Glutamatergic neuron (in vitro differentiated cells): ENCODE results near the gene IRS2. TPM values are rescaled to one million over a fixed set of nuclear protein-coding genes. Genes with fewer than 3 reads are reported as not detected.

Experiments
- DNase-seq: peaks from one replicate; pipeline ENCODE4 v3.0.0; 2022
- H3K27ac Mint-ChIP-seq: one replicate; pipeline ENCODE4 v1.8.0; 2020; ENCODE audit warnings: mild to moderate bottlenecking, mixed read lengths, inconsistent platforms; ENCODE audit not compliant: unreplicated experiment
- H3K27me3 Mint-ChIP-seq: one replicate; pipeline ENCODE4 v1.8.0; 2020; ENCODE audit warnings: mild to moderate bottlenecking, moderate library complexity, mixed read lengths, inconsistent platforms; ENCODE audit not compliant: unreplicated experiment
- H3K36me3 Mint-ChIP-seq: one replicate; pipeline ENCODE4 v1.8.0; 2020; ENCODE audit warnings: mild to moderate bottlenecking, mixed read lengths, inconsistent platforms; ENCODE audit not compliant: unreplicated experiment
- H3K4me1 Mint-ChIP-seq: one replicate; pipeline ENCODE4 v1.8.0; 2020; ENCODE audit warnings: mild to moderate bottlenecking, low read depth, mixed read lengths, inconsistent platforms; ENCODE audit not compliant: unreplicated experiment
- H3K4me3 Mint-ChIP-seq: one replicate; pipeline ENCODE4 v1.8.0; 2020; ENCODE audit warnings: mild to moderate bottlenecking, mixed read lengths, inconsistent platforms; ENCODE audit not compliant: unreplicated experiment
- H3K9me3 Mint-ChIP-seq: one replicate; pipeline ENCODE4 v1.8.0; 2020; ENCODE audit warnings: mild to moderate bottlenecking, moderate library complexity, mixed read lengths, inconsistent platforms; ENCODE audit not compliant: unreplicated experiment
- total RNA-seq: library from RNA; stranded (reverse); fragmentation: NEBNext Ultra II Directional; extraction: Animal tissue kit (Norgen Biotek cat#: 25700); gene quantifications from one replicate; pipeline ENCODE4 v1.2.1, GENCODE V29; 2021; ENCODE audit not compliant: unreplicated experiment
- TF ChIP-seq, protein P1 (sequence below): fragments of 200-600 bp; sonication (generic); IDR thresholded peaks from one replicate; pipeline ENCODE4 v1.5.0; 2021; ENCODE audit not compliant: partially characterized antibody, unreplicated experiment

Gene IRS2
- total RNA-seq, 1 donor from 2014 or later = 27.0 TPM

GRCh38 chr13:109740721-109741120 is 45.7 kb downstream of the IRS2 start:
- TF ChIP-seq, protein P1, sequence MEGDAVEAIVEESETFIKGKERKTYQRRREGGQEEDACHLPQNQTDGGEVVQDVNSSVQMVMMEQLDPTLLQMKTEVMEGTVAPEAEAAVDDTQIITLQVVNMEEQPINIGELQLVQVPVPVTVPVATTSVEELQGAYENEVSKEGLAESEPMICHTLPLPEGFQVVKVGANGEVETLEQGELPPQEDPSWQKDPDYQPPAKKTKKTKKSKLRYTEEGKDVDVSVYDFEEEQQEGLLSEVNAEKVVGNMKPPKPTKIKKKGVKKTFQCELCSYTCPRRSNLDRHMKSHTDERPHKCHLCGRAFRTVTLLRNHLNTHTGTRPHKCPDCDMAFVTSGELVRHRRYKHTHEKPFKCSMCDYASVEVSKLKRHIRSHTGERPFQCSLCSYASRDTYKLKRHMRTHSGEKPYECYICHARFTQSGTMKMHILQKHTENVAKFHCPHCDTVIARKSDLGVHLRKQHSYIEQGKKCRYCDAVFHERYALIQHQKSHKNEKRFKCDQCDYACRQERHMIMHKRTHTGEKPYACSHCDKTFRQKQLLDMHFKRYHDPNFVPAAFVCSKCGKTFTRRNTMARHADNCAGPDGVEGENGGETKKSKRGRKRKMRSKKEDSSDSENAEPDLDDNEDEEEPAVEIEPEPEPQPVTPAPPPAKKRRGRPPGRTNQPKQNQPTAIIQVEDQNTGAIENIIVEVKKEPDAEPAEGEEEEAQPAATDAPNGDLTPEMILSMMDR = no peak
- Mint-ChIP-seq H3K36me3 (peaks cover 8% of the 10 kb centered on the region), H3K9me3 (peaks cover 3% of the 10 kb centered on the region), H3K27me3 (no peaks in the 10 kb centered on the region), H3K4me3 (no peak overlapping the region), H3K4me1 (peaks cover 23% of the 10 kb centered on the region), H3K27ac (no peak overlapping the region)
- DNase-seq = no peak

- no peak overlapping the region for H3K27ac Mint-ChIP-seq
- peaks cover 5% of the 10 kb centered on the region for H3K9me3 Mint-ChIP-seq
- H3K36me3 Mint-ChIP-seq = peaks cover 8% of the 10 kb centered on the region
- TF ChIP-seq, protein P1 = no peak
- no peaks in the 10 kb centered on the region for H3K27me3 Mint-ChIP-seq
- H3K4me1 Mint-ChIP-seq = peaks cover 22% of the 10 kb centered on the region
- H3K4me3 Mint-ChIP-seq = no peak overlapping the region
- no peak for DNase-seq
These were observed 46.3 kb downstream of the IRS2 start for GRCh38 chr13:109740121-109740520.

DNA sequence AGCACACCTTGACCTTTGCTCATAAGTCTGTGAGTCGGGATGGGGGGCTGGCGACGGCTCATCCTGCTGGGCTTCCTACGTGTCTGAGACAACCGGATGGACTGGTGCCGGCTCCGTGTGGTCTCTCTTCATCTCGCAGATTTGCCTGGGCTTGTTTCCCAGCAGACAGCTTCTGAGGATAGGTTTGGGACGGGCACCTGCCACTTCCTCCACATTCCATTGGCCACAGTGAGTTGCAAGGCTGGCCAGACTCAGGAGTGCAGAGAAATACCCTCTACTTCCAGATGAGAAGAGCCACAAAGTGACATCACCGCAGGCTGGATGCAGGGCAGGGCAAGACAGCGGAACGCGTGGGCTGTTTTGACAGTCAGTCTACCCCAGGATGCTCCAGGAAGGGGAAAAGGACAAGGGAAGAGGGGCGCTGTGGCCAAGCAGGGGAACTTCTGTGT is 48.1 kb downstream of the IRS2 start:
- H3K27me3 Mint-ChIP-seq = peaks cover 2% of the 10 kb centered on the region
- H3K36me3 Mint-ChIP-seq = peaks cover 5% of the 10 kb centered on the region
- H3K9me3 Mint-ChIP-seq = peaks cover 2% of the 10 kb centered on the region
- TF ChIP-seq, protein P1 = no peak
- H3K4me1 Mint-ChIP-seq = peaks cover 9% of the 10 kb centered on the region
- DNase-seq = no peak
- no peak overlapping the region for H3K27ac Mint-ChIP-seq
- H3K4me3 Mint-ChIP-seq = no peak overlapping the region

GRCh38 chr13:109737606-109738005 is 48.8 kb downstream of the IRS2 start:
- H3K27ac Mint-ChIP-seq = no peak overlapping the region
- peaks cover 2% of the 10 kb centered on the region for H3K27me3 Mint-ChIP-seq
- H3K4me1 Mint-ChIP-seq = peaks cover 2% of the 10 kb centered on the region

DNA sequence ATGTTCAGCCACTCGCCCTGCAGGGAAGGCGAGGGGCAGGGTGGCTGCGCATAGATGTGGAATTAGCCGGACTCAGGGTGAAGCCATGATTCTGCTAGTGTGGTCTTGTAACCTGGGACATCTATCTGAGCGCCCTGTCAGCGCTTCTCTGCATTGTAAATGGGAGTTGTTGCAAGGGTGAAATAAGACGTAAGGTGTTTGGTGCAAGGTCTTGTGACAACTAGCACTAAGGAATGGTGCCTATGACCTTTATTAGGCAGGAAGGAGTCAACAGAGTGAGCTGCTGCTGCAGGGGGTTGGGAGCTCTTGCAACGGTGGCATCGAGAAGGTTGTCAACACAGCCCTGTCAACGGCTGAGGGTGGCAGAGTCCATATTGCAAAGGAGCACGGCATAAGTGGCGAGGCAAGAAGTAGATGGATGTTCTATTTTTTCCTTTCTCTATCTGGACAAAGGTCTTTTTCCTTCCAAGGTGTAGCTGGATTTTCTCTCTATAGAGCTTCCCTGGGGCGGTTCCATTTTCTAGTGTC is 49.3 kb downstream of the IRS2 start:
- H3K4me1 Mint-ChIP-seq = peaks cover 2% of the 10 kb centered on the region
- no peak for DNase-seq
- TF ChIP-seq, protein P1 = no peak
- H3K27me3 Mint-ChIP-seq = peaks cover 2% of the 10 kb centered on the region
- H3K27ac Mint-ChIP-seq = no peak overlapping the region
- no peak overlapping the region for H3K4me3 Mint-ChIP-seq
- H3K36me3 Mint-ChIP-seq = peaks cover 7% of the 10 kb centered on the region
- peaks cover 4% of the 10 kb centered on the region for H3K9me3 Mint-ChIP-seq

More at GRCh38 chr13:109737606-109738005, 48.8 kb downstream of the IRS2 start:
- Mint-ChIP-seq H3K9me3 (peaks cover 4% of the 10 kb centered on the region), H3K4me3 (no peak overlapping the region), H3K36me3 (peaks cover 5% of the 10 kb centered on the region)
- TF ChIP-seq, protein P1 = no peak
- DNase-seq = no peak
